RWPE1 (cell line): ENCODE results near the gene CHAC1.

Experiments
- CTCF ChIA-PET: fragments of 350-600 bp; sonication (Branson Sonifier 250); formaldehyde crosslinking; extraction: SDS; loops from one replicate; lab custom pipeline; 2021; lab: Yijun Ruan, JAX
- POLR2A ChIA-PET: fragments of 400-600 bp; formaldehyde crosslinking; extraction: SDS; loops from one replicate; lab custom pipeline; 2020; ENCODE audit warnings: antibody characterized with exemption; ENCODE audit not compliant: low non-redundant PET; lab: Yijun Ruan, JAX
- DNase-seq: peaks from one replicate; pipeline ENCODE4 v3.0.0; 2012; ENCODE audit warnings: low spot score
- H3K27ac ChIP-seq: fragments of 450-650 bp; 2 replicates; pipeline ENCODE4 v1.5.1; 2017
- CTCF ChIP-seq: fragments of 450-650 bp; conservative IDR thresholded peaks from 2 replicates; pipeline ENCODE4 v1.5.1; 2017; ENCODE audit warnings: low read depth, mild to moderate bottlenecking

CHAC1 gene

GRCh38 chr15:40964006-40964405, 10.7 kb downstream of the CHAC1 start:
- ChIA-PET POLR2A (interaction anchor here (0.6 to 1.1 kb wide), 2 partner anchors 11 to 115 kb away, joined by 3 read pairs; no protein-coding TSS in a partner anchor), CTCF (interaction anchor here (0.8 to 1.5 kb wide), 3 partner anchors 11 to 60 kb away, joined by 3 to 4 read pairs (median 4); no protein-coding TSS in a partner anchor)
- no peak for DNase-seq
- no peak for TF ChIP-seq CTCF
- no peak overlapping the region for H3K27ac ChIP-seq

GRCh38 chr15:40964634-40965033, 11.4 kb downstream of the CHAC1 start:
- POLR2A ChIA-PET: interaction anchor here (1.1 kb wide), 1 partner anchor 12 kb away, joined by 3 read pairs; no protein-coding TSS in a partner anchor
- no peak for TF ChIP-seq CTCF
- CTCF ChIA-PET: interaction anchor here (1.4 kb wide), 1 partner anchor 61 kb away, joined by 3 read pairs; no protein-coding TSS in a partner anchor
- no peak for DNase-seq
- no peak overlapping the region for H3K27ac ChIP-seq

GRCh38 chr15:40968290-40969085, 15.2 kb downstream of the CHAC1 start:
- no peak overlapping the region for H3K27ac ChIP-seq
- DNase-seq: no peak
- CTCF ChIA-PET: no interaction called here
- TF ChIP-seq CTCF: no peak
- POLR2A ChIA-PET: interaction anchor here (0.7 kb wide), 1 partner anchor 14 kb away, joined by 8 read pairs; no protein-coding TSS in a partner anchor

- ChIA-PET CTCF (no interaction called here), POLR2A (no interaction called here)
- TF ChIP-seq CTCF: no peak
These were observed 16.1 kb downstream of the CHAC1 start for GRCh38 chr15:40969363-40969762.

GRCh38 chr15:40974879-40975278, 21.6 kb downstream of the CHAC1 start:
- no peak overlapping the region for H3K27ac ChIP-seq
- no peak for TF ChIP-seq CTCF
- POLR2A ChIA-PET: interaction anchor here (0.6 kb wide), 1 partner anchor 61 kb away, joined by 6 read pairs; no protein-coding TSS in a partner anchor
- CTCF ChIA-PET: interaction anchor here (0.6 to 1.0 kb wide), 4 partner anchors 11 to 71 kb away, joined by 3 to 4 read pairs (median 3); no protein-coding TSS in a partner anchor
- DNase-seq: no peak

More at GRCh38 chr15:40969363-40969762, 16.1 kb downstream of the CHAC1 start:
- H3K27ac ChIP-seq: no peak overlapping the region
- no peak for DNase-seq

GRCh38 chr15:40976819-40977218, 23.5 kb downstream of the CHAC1 start:
- POLR2A ChIA-PET: no interaction called here
- no peak overlapping the region for H3K27ac ChIP-seq
- TF ChIP-seq CTCF: no peak
- no peak for DNase-seq
- CTCF ChIA-PET: interaction anchor here (1.0 to 1.5 kb wide), 2 partner anchors 34 to 35 kb away, joined by 3 to 5 read pairs; no protein-coding TSS in a partner anchor
